GM12878 (cell line): ENCODE measurements around the gene MAML2. TPM values are rescaled to one million over a fixed set of nuclear protein-coding genes. Genes with fewer than 3 reads are reported as not detected.

ENCODE experiments used
- BHLHE40 ChIP-seq, 2 experiments: fragments of 450-650 bp in 1 of 2; IDR thresholded peaks; 2 replicates each; pipeline ENCODE4 v1.6.1; 2011 to 2017; ENCODE audit warnings: low read depth in 2 of 2, borderline replicate concordance in 1 of 2, improper control_type of control experiment in 1 of 2, low read length in 1 of 2, mild to moderate bottlenecking in 1 of 2
- CBX3 ChIP-seq: fragments of 200-600 bp; sonication (generic); IDR thresholded peaks from 2 replicates; pipeline ENCODE4 v1.6.1; 2016; ENCODE audit warnings: low read depth, borderline replicate concordance
- CHD2 ChIP-seq: IDR thresholded peaks from 2 replicates; pipeline ENCODE4 v1.6.1; 2011; ENCODE audit warnings: low read depth, low read length, improper control_type of control experiment, borderline replicate concordance
- GATAD2B ChIP-seq: fragments of 450-650 bp; conservative IDR thresholded peaks from 2 replicates; pipeline ENCODE4 v1.6.1; 2017; ENCODE audit warnings: low read depth, mild to moderate bottlenecking, moderate library complexity
- MTA2 ChIP-seq: fragments of 450-650 bp; IDR thresholded peaks from 2 replicates; pipeline ENCODE4 v1.6.1; 2016; ENCODE audit warnings: low read depth, mild to moderate bottlenecking, moderate library complexity
- NFXL1 ChIP-seq: fragments of 450-650 bp; IDR thresholded peaks from 2 replicates; pipeline ENCODE4 v1.6.1; 2017; ENCODE audit warnings: antibody characterized with exemption, mild to moderate bottlenecking, borderline replicate concordance
- POU2F2 ChIP-seq: IDR thresholded peaks from 3 replicates; pipeline ENCODE4 v1.6.1; 2011; ENCODE audit warnings: low read depth, mild to moderate bottlenecking, low read length, borderline replicate concordance
- STAT1 ChIP-seq: fragments of 450-650 bp; conservative IDR thresholded peaks from 2 replicates; pipeline ENCODE4 v1.6.1; 2014; ENCODE audit warnings: antibody characterized with exemption, mild to moderate bottlenecking
- ZNF207 ChIP-seq: fragments of 450-650 bp; IDR thresholded peaks from 2 replicates; pipeline ENCODE4 v1.6.1; 2014; ENCODE audit warnings: antibody characterized with exemption, mild to moderate bottlenecking, borderline replicate concordance
- ZNF384 ChIP-seq: IDR thresholded peaks from 2 replicates; pipeline ENCODE4 v1.6.1; 2012; ENCODE audit warnings: low read depth, mild to moderate bottlenecking, low read length, improper control_type of control experiment, borderline replicate concordance
- polyA plus RNA-seq, 11 experiments: library from polyadenylated mRNA; depleted of rRNA in 4 of 11; unstranded in 6 of 11; stranded (reverse) in 5 of 11; fragments of >200 nt; fragmentation: Nextera tagmentation in 4 of 11; fragmentation: Illumina TruSeq in 1 of 11; extraction: Ambion mirVana in 4 of 11; extraction: Trizol in 1 of 11; gene quantifications; 1 replicate in 1 of 11; 2 replicates in 10 of 11; pipeline versions ENCODE4 v1.2.1 to v1.2.3, GENCODE V29; 2011 to 2016; ENCODE audit warnings: inconsistent platforms in 2 of 11, missing spikeins in 2 of 11, low read depth in 1 of 11
- total RNA-seq, 4 experiments: library from RNA; depleted of rRNA in 3 of 4; stranded (reverse); fragments of >200 nt in 3 of 4; fragmentation: Illumina TruSeq in 1 of 4; extraction: Trizol in 1 of 4; gene quantifications; 2 replicates each; pipeline versions ENCODE4 v1.2.1 to v1.2.3, GENCODE V29; 2013 to 2021
- TF ChIP-seq, protein P1 (sequence below): IDR thresholded peaks from 2 replicates; pipeline ENCODE4 v1.6.1; 2011; ENCODE audit warnings: mild to moderate bottlenecking, low read depth, low read length, moderate library complexity; ENCODE audit not compliant: insufficient replicate concordance
- TF ChIP-seq, protein P2 (sequence below): IDR thresholded peaks from 2 replicates; pipeline ENCODE4 v1.6.1; 2011; ENCODE audit warnings: borderline replicate concordance, low read depth, mild to moderate bottlenecking, moderate library complexity, low read length; ENCODE audit not compliant: insufficient read depth, poor library complexity, severe bottlenecking
- TF ChIP-seq, protein P3 (sequence below): fragments of 450-650 bp; IDR thresholded peaks from 2 replicates; pipeline ENCODE4 v1.6.1; 2017; ENCODE audit warnings: low read depth, mild to moderate bottlenecking, moderate library complexity
- TF ChIP-seq, protein P4 (sequence below): fragments of 450-650 bp; IDR thresholded peaks from 2 replicates; pipeline ENCODE4 v1.6.1; 2017; ENCODE audit warnings: mild to moderate bottlenecking, moderate library complexity

The MAML2 gene
- total and polyA plus RNA-seq, 10 of the 15 experiments (the other 5 are each of a cell fraction or from before 2014, with no cell fraction given) = 2.5 to 15.1 (median 12.0) TPM

DNA sequence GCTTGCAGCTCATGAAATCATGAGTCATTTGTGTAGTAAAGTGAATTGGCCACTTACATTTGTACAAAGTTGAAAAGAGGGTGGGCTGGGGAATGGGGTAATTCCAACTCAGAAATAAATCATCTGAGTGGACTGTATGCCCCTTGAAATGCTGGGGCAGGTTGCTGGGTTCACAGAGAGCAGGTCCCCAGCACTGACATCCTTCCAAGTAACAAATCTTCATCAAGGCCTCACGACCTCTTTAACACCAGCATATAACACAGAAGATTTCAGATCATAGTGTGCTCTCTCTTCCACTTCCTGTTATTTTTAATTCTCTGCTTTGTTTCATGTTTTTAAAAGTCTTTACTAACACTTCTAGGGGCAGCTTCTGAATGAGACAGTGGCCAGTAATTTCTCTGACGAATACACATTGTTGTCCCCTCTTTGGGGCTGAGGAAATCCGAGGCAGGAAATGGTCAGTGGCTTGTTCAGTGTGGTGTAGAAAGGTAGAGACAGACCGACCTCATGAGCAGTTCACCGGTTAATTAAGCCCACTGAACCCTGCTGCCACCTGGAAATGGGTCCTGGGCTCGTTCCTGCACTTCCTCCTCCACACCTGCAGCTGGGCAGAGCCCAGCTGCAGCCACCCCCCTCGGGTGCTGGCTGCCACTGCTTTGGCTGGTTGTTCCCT, 127.7 kb downstream of the MAML2 start (continued):
- TF ChIP-seq, protein P1, sequence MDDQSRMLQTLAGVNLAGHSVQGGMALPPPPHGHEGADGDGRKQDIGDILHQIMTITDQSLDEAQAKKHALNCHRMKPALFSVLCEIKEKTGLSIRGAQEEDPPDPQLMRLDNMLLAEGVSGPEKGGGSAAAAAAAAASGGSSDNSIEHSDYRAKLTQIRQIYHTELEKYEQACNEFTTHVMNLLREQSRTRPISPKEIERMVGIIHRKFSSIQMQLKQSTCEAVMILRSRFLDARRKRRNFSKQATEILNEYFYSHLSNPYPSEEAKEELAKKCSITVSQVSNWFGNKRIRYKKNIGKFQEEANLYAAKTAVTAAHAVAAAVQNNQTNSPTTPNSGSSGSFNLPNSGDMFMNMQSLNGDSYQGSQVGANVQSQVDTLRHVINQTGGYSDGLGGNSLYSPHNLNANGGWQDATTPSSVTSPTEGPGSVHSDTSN = no peak
- TF ChIP-seq POU2F2 (peak; percentile 54; the same call in 1 of the 3 replicates), STAT1 (no peak), BHLHE40 (IDR thresholded peaks at IDR 0.05; ENCODE audit: borderline replicate concordance in 1 of 2, low read depth in 2 of 2, low read length in 1 of 2) (no peak), GATAD2B (no peak), ZNF384 (no peak), MTA2 (peak; percentile 70), ZNF207 (no peak), NFXL1 (no peak), CBX3 (no peak), CHD2 (no peak)
- TF ChIP-seq, protein P2, sequence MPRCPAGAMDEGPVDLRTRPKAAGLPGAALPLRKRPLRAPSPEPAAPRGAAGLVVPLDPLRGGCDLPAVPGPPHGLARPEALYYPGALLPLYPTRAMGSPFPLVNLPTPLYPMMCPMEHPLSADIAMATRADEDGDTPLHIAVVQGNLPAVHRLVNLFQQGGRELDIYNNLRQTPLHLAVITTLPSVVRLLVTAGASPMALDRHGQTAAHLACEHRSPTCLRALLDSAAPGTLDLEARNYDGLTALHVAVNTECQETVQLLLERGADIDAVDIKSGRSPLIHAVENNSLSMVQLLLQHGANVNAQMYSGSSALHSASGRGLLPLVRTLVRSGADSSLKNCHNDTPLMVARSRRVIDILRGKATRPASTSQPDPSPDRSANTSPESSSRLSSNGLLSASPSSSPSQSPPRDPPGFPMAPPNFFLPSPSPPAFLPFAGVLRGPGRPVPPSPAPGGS = no peak
- TF ChIP-seq, protein P3, sequence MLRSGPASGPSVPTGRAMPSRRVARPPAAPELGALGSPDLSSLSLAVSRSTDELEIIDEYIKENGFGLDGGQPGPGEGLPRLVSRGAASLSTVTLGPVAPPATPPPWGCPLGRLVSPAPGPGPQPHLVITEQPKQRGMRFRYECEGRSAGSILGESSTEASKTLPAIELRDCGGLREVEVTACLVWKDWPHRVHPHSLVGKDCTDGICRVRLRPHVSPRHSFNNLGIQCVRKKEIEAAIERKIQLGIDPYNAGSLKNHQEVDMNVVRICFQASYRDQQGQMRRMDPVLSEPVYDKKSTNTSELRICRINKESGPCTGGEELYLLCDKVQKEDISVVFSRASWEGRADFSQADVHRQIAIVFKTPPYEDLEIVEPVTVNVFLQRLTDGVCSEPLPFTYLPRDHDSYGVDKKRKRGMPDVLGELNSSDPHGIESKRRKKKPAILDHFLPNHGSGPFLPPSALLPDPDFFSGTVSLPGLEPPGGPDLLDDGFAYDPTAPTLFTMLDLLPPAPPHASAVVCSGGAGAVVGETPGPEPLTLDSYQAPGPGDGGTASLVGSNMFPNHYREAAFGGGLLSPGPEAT = 0 out of 2 replicates have a peak, but pooled peaks have one; percentile 37
- TF ChIP-seq, protein P4, sequence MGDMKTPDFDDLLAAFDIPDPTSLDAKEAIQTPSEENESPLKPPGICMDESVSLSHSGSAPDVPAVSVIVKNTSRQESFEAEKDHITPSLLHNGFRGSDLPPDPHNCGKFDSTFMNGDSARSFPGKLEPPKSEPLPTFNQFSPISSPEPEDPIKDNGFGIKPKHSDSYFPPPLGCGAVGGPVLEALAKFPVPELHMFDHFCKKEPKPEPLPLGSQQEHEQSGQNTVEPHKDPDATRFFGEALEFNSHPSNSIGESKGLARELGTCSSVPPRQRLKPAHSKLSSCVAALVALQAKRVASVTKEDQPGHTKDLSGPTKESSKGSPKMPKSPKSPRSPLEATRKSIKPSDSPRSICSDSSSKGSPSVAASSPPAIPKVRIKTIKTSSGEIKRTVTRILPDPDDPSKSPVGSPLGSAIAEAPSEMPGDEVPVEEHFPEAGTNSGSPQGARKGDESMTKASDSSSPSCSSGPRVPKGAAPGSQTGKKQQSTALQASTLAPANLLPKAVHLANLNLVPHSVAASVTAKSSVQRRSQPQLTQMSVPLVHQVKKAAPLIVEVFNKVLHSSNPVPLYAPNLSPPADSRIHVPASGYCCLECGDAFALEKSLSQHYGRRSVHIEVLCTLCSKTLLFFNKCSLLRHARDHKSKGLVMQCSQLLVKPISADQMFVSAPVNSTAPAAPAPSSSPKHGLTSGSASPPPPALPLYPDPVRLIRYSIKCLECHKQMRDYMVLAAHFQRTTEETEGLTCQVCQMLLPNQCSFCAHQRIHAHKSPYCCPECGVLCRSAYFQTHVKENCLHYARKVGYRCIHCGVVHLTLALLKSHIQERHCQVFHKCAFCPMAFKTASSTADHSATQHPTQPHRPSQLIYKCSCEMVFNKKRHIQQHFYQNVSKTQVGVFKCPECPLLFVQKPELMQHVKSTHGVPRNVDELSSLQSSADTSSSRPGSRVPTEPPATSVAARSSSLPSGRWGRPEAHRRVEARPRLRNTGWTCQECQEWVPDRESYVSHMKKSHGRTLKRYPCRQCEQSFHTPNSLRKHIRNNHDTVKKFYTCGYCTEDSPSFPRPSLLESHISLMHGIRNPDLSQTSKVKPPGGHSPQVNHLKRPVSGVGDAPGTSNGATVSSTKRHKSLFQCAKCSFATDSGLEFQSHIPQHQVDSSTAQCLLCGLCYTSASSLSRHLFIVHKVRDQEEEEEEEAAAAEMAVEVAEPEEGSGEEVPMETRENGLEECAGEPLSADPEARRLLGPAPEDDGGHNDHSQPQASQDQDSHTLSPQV = no peak
